IPS-20b (cell line): ENCODE results near the gene DUOXA1.

Experiments
- H3K27ac ChIP-seq: one replicate; pipeline ENCODE4 v1.5.1; 2013; ENCODE audit warnings: low read length
- H3K27me3 ChIP-seq: 2 replicates; pipeline ENCODE4 v1.6.1; 2013; ENCODE audit warnings: mild to moderate bottlenecking, low read length, inconsistent platforms; ENCODE audit not compliant: insufficient read depth
- H3K36me3 ChIP-seq: 2 replicates; pipeline ENCODE4 v1.6.1; 2013; ENCODE audit warnings: low read depth, mild to moderate bottlenecking, inconsistent platforms, low read length, moderate library complexity; ENCODE audit not compliant: insufficient read depth
- H3K4me1 ChIP-seq: 2 replicates; pipeline ENCODE4 v1.6.1; 2013; ENCODE audit warnings: mild to moderate bottlenecking, control low read depth, inconsistent platforms, low read length, moderate library complexity; ENCODE audit not compliant: insufficient read depth
- H3K4me3 ChIP-seq: 2 replicates; pipeline ENCODE4 v1.5.1; 2013; ENCODE audit warnings: mild to moderate bottlenecking, low read length, inconsistent platforms
- H3K9ac ChIP-seq: 2 replicates; pipeline ENCODE4 v1.6.1; 2013; ENCODE audit warnings: low read depth, mild to moderate bottlenecking, inconsistent platforms, low read length, moderate library complexity
- H3K9me3 ChIP-seq: 2 replicates; pipeline ENCODE4 v1.6.1; 2013; ENCODE audit warnings: mild to moderate bottlenecking, low read depth, low read length, inconsistent platforms; ENCODE audit not compliant: insufficient read depth

The DUOXA1 gene

GRCh38 chr15:45149060-45149459, 19.4 kb upstream of the DUOXA1 start:
- Histone ChIP-seq H3K4me3 (no peak overlapping the region), H3K27ac (no peak overlapping the region), H3K4me1 (no peaks in the 10 kb centered on the region), H3K27me3 (peaks cover 17% of the 10 kb centered on the region), H3K9ac (no peak overlapping the region), H3K9me3 (no peaks in the 10 kb centered on the region), H3K36me3 (no peaks in the 10 kb centered on the region)

DNA sequence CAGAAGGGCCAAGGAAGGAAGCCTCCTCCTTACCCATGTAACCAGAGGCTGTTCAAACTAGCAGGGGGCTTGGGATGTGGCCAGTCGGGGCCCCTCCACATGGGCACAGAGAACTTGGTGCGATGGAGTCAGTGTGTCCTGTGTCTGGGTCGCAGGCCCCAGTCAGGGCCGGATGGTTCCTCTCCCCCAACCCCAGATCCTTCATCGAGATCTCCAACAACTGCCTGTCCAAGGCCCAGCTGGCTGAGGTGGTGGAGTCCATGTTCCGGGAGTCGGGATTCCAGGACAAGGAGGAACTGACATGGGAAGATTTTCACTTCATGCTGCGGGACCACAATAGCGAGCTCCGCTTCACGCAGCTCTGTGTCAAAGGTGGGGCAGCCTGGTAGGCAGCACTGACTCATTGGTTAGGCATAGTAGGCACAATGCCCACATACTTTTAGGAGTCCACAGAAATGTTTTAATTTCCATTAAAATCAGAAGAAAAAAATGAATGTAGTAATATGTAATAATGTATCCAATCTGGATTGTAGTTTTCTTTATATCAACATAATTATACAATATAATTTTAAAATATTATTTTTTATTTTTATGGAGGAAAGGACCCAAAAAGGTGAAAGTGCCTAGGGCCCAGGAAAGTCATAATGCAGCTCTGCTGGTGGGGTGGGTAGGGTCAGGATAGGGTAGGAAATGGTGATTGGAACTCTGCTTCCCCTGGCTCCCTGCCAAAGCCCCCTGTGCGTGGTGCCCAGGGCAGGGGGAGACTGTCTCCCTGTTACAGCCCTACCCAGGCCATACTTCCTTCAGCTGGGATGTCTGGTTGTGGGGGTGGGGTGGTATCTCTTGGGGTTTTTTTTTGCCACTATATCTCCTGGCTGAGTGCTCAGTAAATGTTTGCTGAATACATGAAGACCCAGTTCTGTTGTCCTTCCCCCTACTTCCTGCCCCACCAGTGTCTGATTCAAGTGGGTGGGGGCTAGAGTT, 18.7 kb upstream of the DUOXA1 start:
- Histone ChIP-seq H3K9me3 (no peaks in the 10 kb centered on the region), H3K4me1 (no peaks in the 10 kb centered on the region), H3K9ac (no peak overlapping the region), H3K36me3 (no peaks in the 10 kb centered on the region), H3K27me3 (peaks cover 18% of the 10 kb centered on the region), H3K4me3 (no peak overlapping the region), H3K27ac (no peak overlapping the region)

GRCh38 chr15:45147606-45148005, 17.9 kb upstream of the DUOXA1 start:
- Histone ChIP-seq H3K4me3 (no peak overlapping the region), H3K27me3 (peaks cover 18% of the 10 kb centered on the region), H3K27ac (no peak overlapping the region), H3K36me3 (no peaks in the 10 kb centered on the region), H3K4me1 (no peaks in the 10 kb centered on the region), H3K9me3 (no peaks in the 10 kb centered on the region), H3K9ac (no peak overlapping the region)

GRCh38 chr15:45146405-45146804, 16.7 kb upstream of the DUOXA1 start:
- H3K9ac ChIP-seq, result no peak overlapping the region
- no peaks in the 10 kb centered on the region for H3K4me1 ChIP-seq
- H3K27me3 ChIP-seq, result peaks cover 18% of the 10 kb centered on the region
- no peaks in the 10 kb centered on the region for H3K9me3 ChIP-seq
- H3K27ac ChIP-seq, result no peak overlapping the region
- no peak overlapping the region for H3K4me3 ChIP-seq
- H3K36me3 ChIP-seq, result no peaks in the 10 kb centered on the region

DNA sequence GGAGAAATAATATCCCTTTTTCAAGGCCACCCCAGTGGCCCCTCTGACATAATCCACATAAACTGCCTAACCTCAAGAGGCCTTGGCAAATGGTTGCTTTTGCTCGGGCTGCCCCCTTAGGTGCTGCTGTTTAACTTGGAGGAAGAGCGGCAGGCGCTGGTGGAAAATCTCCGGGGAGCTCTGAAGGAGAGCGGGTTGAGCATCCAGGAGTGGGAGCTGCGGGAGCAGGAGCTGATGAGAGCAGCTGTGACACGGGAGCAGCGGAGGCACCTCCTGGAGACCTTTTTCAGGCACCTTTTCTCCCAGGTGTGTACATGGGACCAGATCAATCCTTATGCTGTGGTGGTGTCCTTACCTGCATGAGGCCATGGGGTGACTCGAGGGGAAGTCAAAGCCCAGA, 15.1 kb upstream of the DUOXA1 start:
- Histone ChIP-seq H3K4me1 (no peaks in the 10 kb centered on the region), H3K27ac (no peak overlapping the region), H3K9me3 (no peaks in the 10 kb centered on the region), H3K27me3 (peaks cover 12% of the 10 kb centered on the region; the same call in 1 of the 2 replicates), H3K4me3 (no peak overlapping the region), H3K9ac (no peak overlapping the region), H3K36me3 (no peaks in the 10 kb centered on the region)

- H3K36me3 ChIP-seq, result no peaks in the 10 kb centered on the region
- H3K4me3 ChIP-seq, result no peak overlapping the region
- H3K9me3 ChIP-seq, result no peaks in the 10 kb centered on the region
- no peak overlapping the region for H3K27ac ChIP-seq
- no peaks in the 10 kb centered on the region for H3K4me1 ChIP-seq
- peaks cover 12% of the 10 kb centered on the region; the same call in 1 of the 2 replicates for H3K27me3 ChIP-seq
- H3K9ac ChIP-seq, result no peak overlapping the region
Measured at GRCh38 chr15:45143946-45144345, 14.3 kb upstream of the DUOXA1 start.

GRCh38 chr15:45143056-45143455, 13.4 kb upstream of the DUOXA1 start:
- Histone ChIP-seq H3K27me3 (peaks cover 16% of the 10 kb centered on the region; the same call in 1 of the 2 replicates), H3K27ac (no peak overlapping the region), H3K4me3 (no peak overlapping the region), H3K9me3 (no peaks in the 10 kb centered on the region), H3K9ac (no peak overlapping the region), H3K36me3 (no peaks in the 10 kb centered on the region), H3K4me1 (no peaks in the 10 kb centered on the region)

- Histone ChIP-seq H3K9ac (no peak overlapping the region), H3K27me3 (peaks cover 28% of the 10 kb centered on the region), H3K9me3 (no peaks in the 10 kb centered on the region), H3K36me3 (no peaks in the 10 kb centered on the region), H3K27ac (no peak overlapping the region), H3K4me1 (no peaks in the 10 kb centered on the region), H3K4me3 (no peak overlapping the region)
Measured at GRCh38 chr15:45141386-45141785, 11.7 kb upstream of the DUOXA1 start.

- no peak overlapping the region for H3K9ac ChIP-seq
- peaks cover 30% of the 10 kb centered on the region for H3K27me3 ChIP-seq
- no peak overlapping the region for H3K27ac ChIP-seq
- no peak overlapping the region for H3K4me3 ChIP-seq
- H3K36me3 ChIP-seq, result no peaks in the 10 kb centered on the region
- H3K4me1 ChIP-seq, result no peaks in the 10 kb centered on the region
- no peaks in the 10 kb centered on the region for H3K9me3 ChIP-seq
Measured at GRCh38 chr15:45140557-45141250, 11.0 kb upstream of the DUOXA1 start.

DNA sequence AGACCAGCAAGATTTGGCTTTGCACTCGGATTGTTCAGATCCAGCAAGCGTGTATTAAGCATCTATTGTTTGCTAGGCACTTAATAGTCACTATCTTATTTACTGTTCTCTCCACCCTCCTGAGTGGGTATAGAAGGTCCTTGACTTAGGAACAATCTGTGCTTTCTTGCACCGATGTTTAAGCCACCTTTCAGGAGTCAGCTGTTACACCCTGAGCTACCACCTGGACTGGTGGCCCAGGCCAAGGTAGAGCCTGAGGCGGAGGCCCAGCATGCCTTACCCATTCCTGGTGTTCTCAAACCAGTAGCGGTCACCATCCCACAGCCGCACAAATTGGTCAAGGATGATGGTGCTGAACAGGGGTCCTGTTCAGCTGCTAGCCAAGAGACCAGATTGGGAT, 10.1 kb upstream of the DUOXA1 start:
- Histone ChIP-seq H3K36me3 (no peaks in the 10 kb centered on the region), H3K27ac (no peak overlapping the region), H3K4me1 (no peaks in the 10 kb centered on the region), H3K4me3 (no peak overlapping the region), H3K9ac (no peak overlapping the region), H3K9me3 (no peaks in the 10 kb centered on the region), H3K27me3 (peaks cover 39% of the 10 kb centered on the region)

DNA sequence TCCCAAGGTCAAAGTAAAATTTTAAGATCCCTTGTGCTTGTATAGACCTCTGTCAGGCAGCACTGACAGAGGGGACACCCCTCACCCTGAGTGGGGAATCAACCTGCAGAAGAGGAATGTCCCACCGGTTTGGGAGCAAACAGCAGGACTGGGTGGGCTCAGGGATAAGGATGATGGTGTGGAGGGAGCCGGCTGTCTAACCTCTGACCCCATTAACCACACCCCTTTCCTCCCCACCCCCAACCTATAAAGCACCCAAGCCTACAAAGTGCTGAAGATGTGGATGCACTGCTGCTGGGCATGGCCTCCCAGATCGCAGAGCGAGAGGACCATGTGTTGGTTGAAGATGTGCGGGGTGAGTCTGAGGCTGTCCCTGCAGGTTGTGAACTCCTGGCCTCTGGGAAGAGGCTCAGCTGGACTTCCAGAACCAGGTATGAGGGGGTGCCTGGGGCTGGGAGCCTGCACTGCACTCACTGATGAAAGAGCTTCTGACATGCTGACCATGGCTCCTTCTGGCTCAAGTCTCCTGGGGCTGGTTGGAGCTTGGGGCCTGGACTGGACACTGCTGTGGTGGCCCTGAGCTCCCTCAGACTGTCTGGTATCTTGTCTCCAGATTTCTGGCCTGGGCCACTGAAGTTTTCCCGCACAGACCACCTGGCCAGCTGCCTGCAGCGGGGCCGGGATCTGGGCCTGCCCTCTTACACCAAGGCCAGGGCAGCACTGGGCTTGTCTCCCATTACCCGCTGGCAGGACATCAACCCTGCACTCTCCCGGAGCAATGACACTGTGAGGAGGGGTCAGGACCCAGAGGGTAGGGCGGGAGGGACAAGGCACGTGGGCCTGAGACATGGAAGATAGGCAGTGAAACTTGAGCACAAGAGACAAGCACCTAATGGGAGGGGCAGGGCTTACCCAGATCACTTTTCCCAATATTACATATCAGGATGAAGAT, 9.4 kb upstream of the DUOXA1 start:
- no peaks in the 10 kb centered on the region for H3K36me3 ChIP-seq
- H3K9ac ChIP-seq, result no peak overlapping the region
- H3K4me1 ChIP-seq, result no peaks in the 10 kb centered on the region
- H3K27me3 ChIP-seq, result peaks cover 40% of the 10 kb centered on the region
- H3K27ac ChIP-seq, result no peak overlapping the region
- no peak overlapping the region for H3K4me3 ChIP-seq
- no peaks in the 10 kb centered on the region for H3K9me3 ChIP-seq
